Measurements from ENCODE around the gene ADGRG2.
"Not testable (repeated sequence)": the region's sequence is repeated elsewhere in the genome, so short reads cannot be mapped to it uniquely, and the experiment has no call there.

The ADGRG2 gene

GRCh38 chrX:18995221-18995620, 127.0 kb downstream of the ADGRG2 start:
- no peak for DNase-seq

- no peak for DNase-seq
These were observed 127.6 kb downstream of the ADGRG2 start for GRCh38 chrX:18994713-18995112.

GRCh38 chrX:18992829-18993228, 129.4 kb downstream of the ADGRG2 start:
- DNase-seq: no peak

GRCh38 chrX:18985186-18985435, 137.2 kb downstream of the ADGRG2 start:
- DNase-seq: no peak

GRCh38 chrX:18984381-18985185, 137.7 kb downstream of the ADGRG2 start:
- peak; percentile 83 for DNase-seq

- peak; percentile 8 for DNase-seq
These were observed 138.4 kb downstream of the ADGRG2 start, which contains the start of gene PHKA2 for GRCh38 chrX:18983666-18984380. TSS of gene PHKA2 (minus strand) at chrX:18984114. CDS start at chrX:18983932, 182 bp downstream.

GRCh38 chrX:18981124-18981807, 141.0 kb downstream of the ADGRG2 start:
- DNase-seq: no peak

- DNase-seq: not testable (repeated sequence)
These were observed 142.0 kb downstream of the ADGRG2 start for GRCh38 chrX:18980262-18980661.

GRCh38 chrX:18974993-18975392, 147.3 kb downstream of the ADGRG2 start:
- no peak for DNase-seq

GRCh38 chrX:18973527-18974192, 148.6 kb downstream of the ADGRG2 start:
- no peak for DNase-seq

GRCh38 chrX:18971506-18971905, 150.8 kb downstream of the ADGRG2 start:
- DNase-seq: no peak

- DNase-seq: no peak
These were observed 151.8 kb downstream of the ADGRG2 start for GRCh38 chrX:18970465-18970864.

- DNase-seq: no peak
These were observed 155.6 kb downstream of the ADGRG2 start for GRCh38 chrX:18966624-18967023.

GRCh38 chrX:18964901-18965300, 157.4 kb downstream of the ADGRG2 start:
- DNase-seq: no peak

GRCh38 chrX:18964026-18964425, 158.2 kb downstream of the ADGRG2 start:
- no peak for DNase-seq

GRCh38 chrX:18962329-18962728, 159.9 kb downstream of the ADGRG2 start:
- DNase-seq: no peak

GRCh38 chrX:18961686-18962085, 160.6 kb downstream of the ADGRG2 start:
- no peak for DNase-seq

GRCh38 chrX:18956303-18957032, 165.8 kb downstream of the ADGRG2 start:
- no peak for DNase-seq

GRCh38 chrX:18955676-18956075, 166.6 kb downstream of the ADGRG2 start:
- DNase-seq: no peak

- no peak for DNase-seq
These were observed 171.2 kb downstream of the ADGRG2 start for GRCh38 chrX:18951032-18951431.

- DNase-seq: no peak
These were observed 172.3 kb downstream of the ADGRG2 start for GRCh38 chrX:18949944-18950301.

GRCh38 chrX:18949291-18949943, 172.9 kb downstream of the ADGRG2 start:
- DNase-seq: no peak
